ENCODE measurements around the gene HS6ST3.

DNA sequence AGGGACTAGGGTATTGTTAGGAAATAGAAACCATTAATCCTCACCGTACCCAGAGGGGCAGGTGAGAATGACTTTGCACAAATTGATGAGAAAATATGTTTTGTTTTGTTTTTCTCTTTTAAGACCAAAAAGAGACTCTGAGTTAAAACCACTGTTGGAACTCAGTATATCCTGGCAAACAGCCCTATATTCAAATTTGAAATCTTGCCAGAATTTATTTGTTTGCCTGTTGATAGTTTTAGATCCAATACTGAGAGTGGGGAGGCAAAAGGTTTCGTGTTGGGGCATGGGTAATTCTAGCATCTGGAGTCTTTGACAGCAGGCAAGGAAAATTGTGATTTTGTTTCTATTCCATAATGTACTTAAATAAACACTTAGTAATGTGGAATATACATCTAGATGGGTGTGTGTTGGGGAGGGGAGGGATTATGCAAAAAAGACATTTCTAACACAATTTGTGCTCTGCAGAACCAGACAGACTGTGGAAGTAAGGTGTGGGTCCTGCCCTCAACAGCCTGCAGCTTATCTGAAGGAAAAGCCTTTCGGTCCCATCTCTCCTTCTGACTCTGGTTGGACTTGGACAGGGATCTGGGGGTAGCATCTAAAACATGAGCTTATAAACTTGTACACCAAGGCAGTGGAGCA, 713.7 kb downstream of the HS6ST3 start:
- no peak for TF ChIP-seq EZH2 (conservative IDR thresholded peaks at IDR 0.05; ENCODE audit: low read depth, low read length)
- TF ChIP-seq PHB2 (IDR thresholded peaks at IDR 0.05; ENCODE audit: partially characterized antibody) = no peak
- TF ChIP-seq, protein P1, sequence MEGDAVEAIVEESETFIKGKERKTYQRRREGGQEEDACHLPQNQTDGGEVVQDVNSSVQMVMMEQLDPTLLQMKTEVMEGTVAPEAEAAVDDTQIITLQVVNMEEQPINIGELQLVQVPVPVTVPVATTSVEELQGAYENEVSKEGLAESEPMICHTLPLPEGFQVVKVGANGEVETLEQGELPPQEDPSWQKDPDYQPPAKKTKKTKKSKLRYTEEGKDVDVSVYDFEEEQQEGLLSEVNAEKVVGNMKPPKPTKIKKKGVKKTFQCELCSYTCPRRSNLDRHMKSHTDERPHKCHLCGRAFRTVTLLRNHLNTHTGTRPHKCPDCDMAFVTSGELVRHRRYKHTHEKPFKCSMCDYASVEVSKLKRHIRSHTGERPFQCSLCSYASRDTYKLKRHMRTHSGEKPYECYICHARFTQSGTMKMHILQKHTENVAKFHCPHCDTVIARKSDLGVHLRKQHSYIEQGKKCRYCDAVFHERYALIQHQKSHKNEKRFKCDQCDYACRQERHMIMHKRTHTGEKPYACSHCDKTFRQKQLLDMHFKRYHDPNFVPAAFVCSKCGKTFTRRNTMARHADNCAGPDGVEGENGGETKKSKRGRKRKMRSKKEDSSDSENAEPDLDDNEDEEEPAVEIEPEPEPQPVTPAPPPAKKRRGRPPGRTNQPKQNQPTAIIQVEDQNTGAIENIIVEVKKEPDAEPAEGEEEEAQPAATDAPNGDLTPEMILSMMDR (CRISPR knock-in tag; IDR thresholded peaks at IDR 0.05) = no peak
- TF ChIP-seq MBD4 (IDR thresholded peaks at IDR 0.05; ENCODE audit: borderline replicate concordance, low read length) = no peak
- TF ChIP-seq SETDB1 (CRISPR knock-in tag; IDR thresholded peaks at IDR 0.05; ENCODE audit: borderline replicate concordance) = no peak
- no peak for TF ChIP-seq POLR2AphosphoS5 (IDR thresholded peaks at IDR 0.05; ENCODE audit: low read depth, low read length)
- TF ChIP-seq, protein P2, sequence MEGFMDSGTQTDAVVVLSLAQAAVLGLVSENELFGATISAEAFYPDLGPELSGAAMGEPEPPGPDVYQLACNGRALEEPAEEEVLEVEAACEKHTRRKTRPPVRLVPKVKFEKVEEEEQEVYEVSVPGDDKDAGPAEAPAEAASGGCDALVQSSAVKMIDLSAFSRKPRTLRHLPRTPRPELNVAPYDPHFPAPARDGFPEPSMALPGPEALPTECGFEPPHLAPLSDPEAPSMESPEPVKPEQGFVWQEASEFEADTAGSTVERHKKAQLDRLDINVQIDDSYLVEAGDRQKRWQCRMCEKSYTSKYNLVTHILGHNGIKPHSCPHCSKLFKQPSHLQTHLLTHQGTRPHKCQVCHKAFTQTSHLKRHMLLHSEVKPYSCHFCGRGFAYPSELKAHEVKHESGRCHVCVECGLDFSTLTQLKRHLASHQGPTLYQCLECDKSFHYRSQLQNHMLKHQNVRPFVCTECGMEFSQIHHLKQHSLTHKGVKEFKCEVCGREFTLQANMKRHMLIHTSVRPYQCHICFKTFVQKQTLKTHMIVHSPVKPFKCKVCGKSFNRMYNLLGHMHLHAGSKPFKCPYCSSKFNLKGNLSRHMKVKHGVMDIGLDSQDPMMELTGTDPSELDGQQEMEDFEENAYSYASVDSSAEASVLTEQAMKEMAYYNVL (CRISPR knock-in tag; IDR thresholded peaks at IDR 0.05; ENCODE audit: borderline replicate concordance) = no peak
- TF ChIP-seq TMF1 (CRISPR knock-in tag; IDR thresholded peaks at IDR 0.05; ENCODE audit: low read depth) = no peak
- TF ChIP-seq MXI1 (IDR thresholded peaks at IDR 0.05; ENCODE audit: borderline replicate concordance, low read depth, low read length) = no peak
- TF ChIP-seq KDM1A (CRISPR knock-in tag; IDR thresholded peaks at IDR 0.05) = no peak
- TF ChIP-seq, protein P3, sequence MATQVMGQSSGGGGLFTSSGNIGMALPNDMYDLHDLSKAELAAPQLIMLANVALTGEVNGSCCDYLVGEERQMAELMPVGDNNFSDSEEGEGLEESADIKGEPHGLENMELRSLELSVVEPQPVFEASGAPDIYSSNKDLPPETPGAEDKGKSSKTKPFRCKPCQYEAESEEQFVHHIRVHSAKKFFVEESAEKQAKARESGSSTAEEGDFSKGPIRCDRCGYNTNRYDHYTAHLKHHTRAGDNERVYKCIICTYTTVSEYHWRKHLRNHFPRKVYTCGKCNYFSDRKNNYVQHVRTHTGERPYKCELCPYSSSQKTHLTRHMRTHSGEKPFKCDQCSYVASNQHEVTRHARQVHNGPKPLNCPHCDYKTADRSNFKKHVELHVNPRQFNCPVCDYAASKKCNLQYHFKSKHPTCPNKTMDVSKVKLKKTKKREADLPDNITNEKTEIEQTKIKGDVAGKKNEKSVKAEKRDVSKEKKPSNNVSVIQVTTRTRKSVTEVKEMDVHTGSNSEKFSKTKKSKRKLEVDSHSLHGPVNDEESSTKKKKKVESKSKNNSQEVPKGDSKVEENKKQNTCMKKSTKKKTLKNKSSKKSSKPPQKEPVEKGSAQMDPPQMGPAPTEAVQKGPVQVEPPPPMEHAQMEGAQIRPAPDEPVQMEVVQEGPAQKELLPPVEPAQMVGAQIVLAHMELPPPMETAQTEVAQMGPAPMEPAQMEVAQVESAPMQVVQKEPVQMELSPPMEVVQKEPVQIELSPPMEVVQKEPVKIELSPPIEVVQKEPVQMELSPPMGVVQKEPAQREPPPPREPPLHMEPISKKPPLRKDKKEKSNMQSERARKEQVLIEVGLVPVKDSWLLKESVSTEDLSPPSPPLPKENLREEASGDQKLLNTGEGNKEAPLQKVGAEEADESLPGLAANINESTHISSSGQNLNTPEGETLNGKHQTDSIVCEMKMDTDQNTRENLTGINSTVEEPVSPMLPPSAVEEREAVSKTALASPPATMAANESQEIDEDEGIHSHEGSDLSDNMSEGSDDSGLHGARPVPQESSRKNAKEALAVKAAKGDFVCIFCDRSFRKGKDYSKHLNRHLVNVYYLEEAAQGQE (IDR thresholded peaks at IDR 0.05; ENCODE audit: borderline replicate concordance in 1 of 2, low read depth in 1 of 2, low read length in 2 of 2) = no peak
- TF ChIP-seq, protein P4, sequence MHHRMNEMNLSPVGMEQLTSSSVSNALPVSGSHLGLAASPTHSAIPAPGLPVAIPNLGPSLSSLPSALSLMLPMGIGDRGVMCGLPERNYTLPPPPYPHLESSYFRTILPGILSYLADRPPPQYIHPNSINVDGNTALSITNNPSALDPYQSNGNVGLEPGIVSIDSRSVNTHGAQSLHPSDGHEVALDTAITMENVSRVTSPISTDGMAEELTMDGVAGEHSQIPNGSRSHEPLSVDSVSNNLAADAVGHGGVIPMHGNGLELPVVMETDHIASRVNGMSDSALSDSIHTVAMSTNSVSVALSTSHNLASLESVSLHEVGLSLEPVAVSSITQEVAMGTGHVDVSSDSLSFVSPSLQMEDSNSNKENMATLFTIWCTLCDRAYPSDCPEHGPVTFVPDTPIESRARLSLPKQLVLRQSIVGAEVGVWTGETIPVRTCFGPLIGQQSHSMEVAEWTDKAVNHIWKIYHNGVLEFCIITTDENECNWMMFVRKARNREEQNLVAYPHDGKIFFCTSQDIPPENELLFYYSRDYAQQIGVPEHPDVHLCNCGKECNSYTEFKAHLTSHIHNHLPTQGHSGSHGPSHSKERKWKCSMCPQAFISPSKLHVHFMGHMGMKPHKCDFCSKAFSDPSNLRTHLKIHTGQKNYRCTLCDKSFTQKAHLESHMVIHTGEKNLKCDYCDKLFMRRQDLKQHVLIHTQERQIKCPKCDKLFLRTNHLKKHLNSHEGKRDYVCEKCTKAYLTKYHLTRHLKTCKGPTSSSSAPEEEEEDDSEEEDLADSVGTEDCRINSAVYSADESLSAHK (CRISPR knock-in tag; IDR thresholded peaks at IDR 0.05; ENCODE audit: borderline replicate concordance) = no peak
- no peak for TF ChIP-seq ZFY (CRISPR knock-in tag; IDR thresholded peaks at IDR 0.05)
